Osteoblast (primary cell): ENCODE data around the gene GDF11. TPM values are rescaled to one million over a fixed set of nuclear protein-coding genes. Genes with fewer than 3 reads are reported as not detected.

Source experiments
- DNase-seq: peaks from one replicate; pipeline ENCODE4 v3.0.0; 2011; ENCODE audit warnings: low spot score, mixed read lengths; ENCODE audit not compliant: insufficient read length; ENCODE audit errors: missing footprints
- H2AFZ ChIP-seq: 2 replicates; pipeline ENCODE4 v1.6.0; 2011; ENCODE audit warnings: mild to moderate bottlenecking, low read length
- H3K27ac ChIP-seq: 2 replicates; pipeline ENCODE4 v1.5.1; 2011; ENCODE audit warnings: mild to moderate bottlenecking, low read depth, low read length, moderate library complexity
- H3K27me3 ChIP-seq: 2 replicates; pipeline ENCODE4 v1.6.0; 2012; ENCODE audit warnings: mild to moderate bottlenecking, control low read depth, inconsistent platforms, low read length, moderate library complexity; ENCODE audit not compliant: insufficient read depth
- H3K36me3 ChIP-seq: 2 replicates; pipeline ENCODE4 v1.5.1; 2011; ENCODE audit warnings: mild to moderate bottlenecking, low read length, control low read depth, moderate library complexity; ENCODE audit not compliant: insufficient read depth
- H3K4me1 ChIP-seq: 2 replicates; pipeline ENCODE4 v1.5.1; 2011; ENCODE audit warnings: mild to moderate bottlenecking, low read length, control low read depth, moderate library complexity; ENCODE audit not compliant: insufficient read depth
- H3K4me2 ChIP-seq: 2 replicates; pipeline ENCODE4 v1.6.0; 2011; ENCODE audit warnings: mild to moderate bottlenecking, low read length; ENCODE audit not compliant: insufficient read depth
- H3K4me3 ChIP-seq: fragments of 200-600 bp; sonication (generic); 3 replicates; pipeline ENCODE4 v1.5.1; 2012; ENCODE audit warnings: mild to moderate bottlenecking, low read length, inconsistent platforms; ENCODE audit not compliant: insufficient read depth
- H3K79me2 ChIP-seq: 2 replicates; pipeline ENCODE4 v1.6.0; 2012; ENCODE audit warnings: mild to moderate bottlenecking, low read length, control low read depth, inconsistent platforms; ENCODE audit not compliant: insufficient read depth
- H3K9me3 ChIP-seq: 2 replicates; pipeline ENCODE4 v1.5.1; 2011; ENCODE audit warnings: low read depth, low read length, control low read depth
- H4K20me1 ChIP-seq: 2 replicates; pipeline ENCODE4 v1.6.0; 2012; ENCODE audit warnings: mild to moderate bottlenecking, low read length, control low read depth; ENCODE audit not compliant: insufficient read depth
- total RNA-seq: library from RNA; depleted of rRNA; stranded (reverse); fragments of >200 nt; gene quantifications from 2 replicates; pipeline ENCODE4 v1.2.3, GENCODE V29; 2012
- TF ChIP-seq, protein P1 (sequence below): IDR thresholded peaks from 2 replicates; pipeline ENCODE4 v1.5.1; 2011; ENCODE audit warnings: mild to moderate bottlenecking, low read depth, low read length, moderate library complexity; ENCODE audit errors: extremely low read depth

Gene GDF11
- total RNA-seq, 1 donor, result 4.3 TPM

DNA sequence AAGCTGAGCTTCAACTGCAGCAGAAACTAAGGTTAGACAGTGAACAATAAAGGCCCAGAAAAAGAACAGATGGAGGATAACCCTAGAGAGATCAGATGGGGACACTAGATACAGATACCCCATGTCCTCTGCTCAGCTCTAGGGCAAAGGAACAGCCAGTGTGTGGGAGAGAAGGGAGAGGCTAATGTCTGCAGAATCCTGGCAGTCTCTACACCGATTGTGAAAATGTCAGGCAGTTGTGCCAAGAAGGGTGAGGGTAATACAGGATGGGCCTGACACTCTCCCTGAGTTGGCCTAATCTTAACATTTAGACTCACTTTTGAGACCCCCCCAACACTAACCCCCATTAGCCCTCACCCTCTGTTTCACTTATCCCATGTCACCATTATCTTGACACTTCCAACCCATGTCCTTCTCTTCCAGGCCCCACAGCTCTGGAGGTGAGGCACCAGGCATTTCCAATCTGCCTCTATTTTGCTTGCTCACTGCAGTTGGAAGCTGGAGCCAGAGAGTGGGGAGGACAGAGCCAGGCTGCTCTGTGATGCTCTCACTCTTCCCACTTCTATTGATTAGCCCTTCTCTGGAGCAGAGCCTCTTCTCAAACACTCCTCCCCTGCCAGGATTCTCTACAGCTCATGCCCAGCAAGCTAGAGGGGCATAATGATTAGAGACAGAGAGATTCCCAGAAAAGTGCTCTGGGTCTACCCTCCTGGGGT is 30.1 kb upstream of the GDF11 start:
- Histone ChIP-seq H3K36me3 (no peaks in the 10 kb centered on the region), H2AFZ (no peak overlapping the region), H3K4me2 (peak overlapping the region; percentile 36), H3K4me3 (no peak overlapping the region), H3K27ac (peak overlapping the region; percentile 71), H4K20me1 (no peaks in the 10 kb centered on the region), H3K9me3 (no peaks in the 10 kb centered on the region), H3K4me1 (peaks cover 60% of the 10 kb centered on the region), H3K79me2 (no peaks in the 10 kb centered on the region), H3K27me3 (no peaks in the 10 kb centered on the region)
- peak; percentile 52 for DNase-seq
- TF ChIP-seq, protein P1, sequence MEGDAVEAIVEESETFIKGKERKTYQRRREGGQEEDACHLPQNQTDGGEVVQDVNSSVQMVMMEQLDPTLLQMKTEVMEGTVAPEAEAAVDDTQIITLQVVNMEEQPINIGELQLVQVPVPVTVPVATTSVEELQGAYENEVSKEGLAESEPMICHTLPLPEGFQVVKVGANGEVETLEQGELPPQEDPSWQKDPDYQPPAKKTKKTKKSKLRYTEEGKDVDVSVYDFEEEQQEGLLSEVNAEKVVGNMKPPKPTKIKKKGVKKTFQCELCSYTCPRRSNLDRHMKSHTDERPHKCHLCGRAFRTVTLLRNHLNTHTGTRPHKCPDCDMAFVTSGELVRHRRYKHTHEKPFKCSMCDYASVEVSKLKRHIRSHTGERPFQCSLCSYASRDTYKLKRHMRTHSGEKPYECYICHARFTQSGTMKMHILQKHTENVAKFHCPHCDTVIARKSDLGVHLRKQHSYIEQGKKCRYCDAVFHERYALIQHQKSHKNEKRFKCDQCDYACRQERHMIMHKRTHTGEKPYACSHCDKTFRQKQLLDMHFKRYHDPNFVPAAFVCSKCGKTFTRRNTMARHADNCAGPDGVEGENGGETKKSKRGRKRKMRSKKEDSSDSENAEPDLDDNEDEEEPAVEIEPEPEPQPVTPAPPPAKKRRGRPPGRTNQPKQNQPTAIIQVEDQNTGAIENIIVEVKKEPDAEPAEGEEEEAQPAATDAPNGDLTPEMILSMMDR, result no peak

DNA sequence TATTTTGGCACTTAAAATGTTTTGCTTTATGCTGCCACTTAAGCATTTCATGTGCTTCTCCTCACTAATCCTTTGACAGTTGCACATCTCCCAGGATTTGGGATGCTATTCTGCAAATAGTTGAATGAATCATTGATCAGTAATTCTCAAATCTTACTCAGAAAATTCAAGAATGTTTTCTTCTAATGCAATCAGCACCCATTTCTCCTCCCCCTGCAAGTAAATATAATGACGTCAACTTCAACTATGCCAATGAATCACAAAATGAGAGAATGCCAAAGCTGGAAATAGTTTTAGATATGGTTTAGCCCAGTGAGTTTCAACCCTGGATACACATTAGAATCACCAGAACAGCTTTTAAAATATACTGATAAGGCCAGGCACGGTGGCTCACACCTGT is 29.2 kb upstream of the GDF11 start:
- no peak overlapping the region for H3K4me3 ChIP-seq
- peaks cover 64% of the 10 kb centered on the region for H3K4me1 ChIP-seq
- H3K36me3 ChIP-seq, result no peaks in the 10 kb centered on the region
- no peaks in the 10 kb centered on the region for H3K27me3 ChIP-seq
- DNase-seq, result peak; percentile 97
- no peaks in the 10 kb centered on the region for H3K9me3 ChIP-seq
- H3K79me2 ChIP-seq, result no peaks in the 10 kb centered on the region
- no peaks in the 10 kb centered on the region for H4K20me1 ChIP-seq
- H3K4me2 ChIP-seq, result peak overlapping the region; percentile 36
- no peak overlapping the region for H2AFZ ChIP-seq
- H3K27ac ChIP-seq, result peak overlapping the region; percentile 71
- TF ChIP-seq, protein P1, result no peak

DNA sequence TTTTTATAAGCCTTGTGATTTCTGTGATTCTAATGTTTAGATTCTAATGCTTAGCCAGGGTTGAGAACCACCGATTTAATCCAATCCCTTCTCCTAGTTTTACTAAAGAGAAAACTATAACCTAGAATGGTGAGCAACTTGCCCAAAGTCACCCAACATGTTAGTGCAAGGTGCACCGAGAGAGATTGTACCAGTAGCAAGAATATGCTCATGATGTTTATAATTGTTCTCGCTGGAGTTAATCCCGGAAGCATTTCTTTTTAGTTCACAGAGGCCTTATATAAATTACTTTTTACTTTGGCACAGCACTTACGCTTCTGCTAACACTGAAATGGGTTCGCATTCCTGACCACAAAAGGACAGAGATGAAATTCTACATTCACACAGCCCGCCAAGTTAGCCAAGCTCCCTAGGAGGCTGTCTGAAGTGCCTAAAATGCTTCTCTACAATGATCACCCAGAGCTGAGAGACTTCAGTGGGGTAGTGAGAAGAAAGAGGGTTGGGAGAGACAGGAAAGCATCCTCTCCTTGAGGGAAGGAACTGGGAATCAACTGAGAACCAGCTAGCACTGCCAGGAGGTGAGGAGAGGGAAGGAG is 27.7 kb upstream of the GDF11 start:
- Histone ChIP-seq H3K27me3 (no peaks in the 10 kb centered on the region), H3K4me3 (peak overlapping the region; percentile 71), H3K27ac (peak overlapping the region; percentile 82), H3K4me2 (peak overlapping the region; percentile 83), H2AFZ (peak overlapping the region; percentile 82), H3K36me3 (no peaks in the 10 kb centered on the region), H3K9me3 (no peaks in the 10 kb centered on the region), H3K79me2 (peaks cover 6% of the 10 kb centered on the region), H4K20me1 (no peaks in the 10 kb centered on the region), H3K4me1 (peaks cover 66% of the 10 kb centered on the region)
- TF ChIP-seq, protein P1, result no peak
- DNase-seq, result peak; percentile 81

- H3K4me3 ChIP-seq, result peak within 1 kb of the TSS; percentile 71
- peak within 1 kb of the TSS; percentile 82 for H2AFZ ChIP-seq
- DNase-seq, result peak; percentile 95
- H3K27ac ChIP-seq, result peak within 1 kb of the TSS; percentile 82
- H3K36me3 ChIP-seq, result no peaks in the 10 kb centered on the region
- H3K9me3 ChIP-seq, result no peaks in the 10 kb centered on the region
- H3K79me2 ChIP-seq, result peaks cover 6% of the 10 kb centered on the region
- H4K20me1 ChIP-seq, result no peaks in the 10 kb centered on the region
- peak within 1 kb of the TSS; percentile 83 for H3K4me2 ChIP-seq
- no peaks in the 10 kb centered on the region for H3K27me3 ChIP-seq
- TF ChIP-seq, protein P1, result no peak
- peaks cover 73% of the 10 kb centered on the region for H3K4me1 ChIP-seq
Measured at GRCh38 chr12:55715833-55716581, 26.9 kb upstream of the GDF11 start, which contains the start of gene BLOC1S1. Gene BLOC1S1 (plus strand): TSS chr12:55716046. CDS start chr12:55716052, 6 bp downstream.
